Mesothelial cell of epicardium (in vitro differentiated cells): ENCODE results near the gene ATXN1. TPM values are rescaled to one million over a fixed set of nuclear protein-coding genes. Genes with fewer than 3 reads are reported as not detected.
A peak's percentile ranks its signal among the peaks of the same experiment; 100 is the strongest.

ENCODE experiments used
- DNase-seq, 2 experiments: peaks; one replicate each; pipeline ENCODE4 v3.0.0; 2021; ENCODE audit warnings: low spot score in 2 of 2; ENCODE audit not compliant: unreplicated experiment in 2 of 2
- H3K27ac Mint-ChIP-seq: 2 replicates; pipeline ENCODE4 v1.8.0; 2021; ENCODE audit warnings: mixed read lengths
- H3K27me3 Mint-ChIP-seq: 2 replicates; pipeline ENCODE4 v1.8.0; 2021; ENCODE audit warnings: low read depth, mixed read lengths
- H3K36me3 Mint-ChIP-seq: 2 replicates; pipeline ENCODE4 v1.8.0; 2021; ENCODE audit warnings: mixed read lengths
- H3K4me1 Mint-ChIP-seq: 2 replicates; pipeline ENCODE4 v1.8.0; 2021; ENCODE audit warnings: mixed read lengths
- H3K4me3 Mint-ChIP-seq: 2 replicates; pipeline ENCODE4 v1.8.0; 2021; ENCODE audit warnings: mild to moderate bottlenecking, moderate library complexity, mixed read lengths
- H3K9me3 Mint-ChIP-seq: 2 replicates; pipeline ENCODE4 v1.8.0; 2021; ENCODE audit warnings: mixed read lengths
- CTCF ChIP-seq: fragments of 200-600 bp; sonication (generic); IDR thresholded peaks from one replicate; pipeline ENCODE4 v1.5.0; 2021; ENCODE audit warnings: antibody characterized with exemption; ENCODE audit not compliant: unreplicated experiment
- total RNA-seq: library from RNA; stranded (reverse); gene quantifications from 3 replicates; pipeline ENCODE4 v1.2.1, GENCODE V29; 2021

The ATXN1 gene
- total RNA-seq, 1 donor from 2014 or later: 59.5 TPM

DNA sequence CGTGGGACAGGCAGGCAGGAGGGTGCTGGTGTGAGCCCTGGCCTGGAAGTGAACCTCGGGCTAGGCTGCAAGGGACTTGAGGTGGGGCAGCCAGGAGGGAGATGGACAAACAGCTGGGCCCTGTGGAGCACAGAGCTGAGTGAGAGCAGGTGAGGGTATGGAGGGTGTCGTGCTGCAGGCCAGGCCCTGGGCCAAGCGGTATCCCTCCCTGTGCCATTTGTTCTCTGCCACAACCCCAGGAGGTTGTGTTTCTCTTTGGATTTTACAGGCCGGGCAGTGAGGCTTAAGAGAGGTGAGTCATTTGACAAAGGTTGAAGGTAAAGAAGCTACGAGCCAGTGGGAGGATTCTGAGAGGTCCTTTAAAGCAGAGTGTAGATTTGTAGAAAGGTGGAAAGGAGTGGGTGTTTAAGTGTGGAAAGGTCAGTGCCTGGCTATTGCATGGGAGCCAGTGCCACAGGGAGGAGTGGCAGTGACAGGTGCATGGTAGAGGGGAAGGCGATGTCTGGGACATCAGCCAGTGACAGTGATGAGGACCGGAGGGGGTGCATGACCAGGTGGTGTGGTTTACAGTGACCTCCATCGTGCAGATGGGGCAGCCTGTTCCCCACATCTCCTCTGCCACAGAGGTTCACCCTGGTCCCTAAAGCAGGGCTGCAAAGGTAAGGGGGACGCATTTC lies 483.1 kb downstream of the ATXN1 start:
- no peaks in the 10 kb centered on the region for H3K9me3 Mint-ChIP-seq
- H3K4me1 Mint-ChIP-seq: peaks cover 29% of the 10 kb centered on the region
- H3K27ac Mint-ChIP-seq: no peak overlapping the region
- H3K27me3 Mint-ChIP-seq: peaks cover 7% of the 10 kb centered on the region
- H3K4me3 Mint-ChIP-seq: no peak overlapping the region
- no peak for DNase-seq
- H3K36me3 Mint-ChIP-seq: no peaks in the 10 kb centered on the region
- no peak for TF ChIP-seq CTCF

DNA sequence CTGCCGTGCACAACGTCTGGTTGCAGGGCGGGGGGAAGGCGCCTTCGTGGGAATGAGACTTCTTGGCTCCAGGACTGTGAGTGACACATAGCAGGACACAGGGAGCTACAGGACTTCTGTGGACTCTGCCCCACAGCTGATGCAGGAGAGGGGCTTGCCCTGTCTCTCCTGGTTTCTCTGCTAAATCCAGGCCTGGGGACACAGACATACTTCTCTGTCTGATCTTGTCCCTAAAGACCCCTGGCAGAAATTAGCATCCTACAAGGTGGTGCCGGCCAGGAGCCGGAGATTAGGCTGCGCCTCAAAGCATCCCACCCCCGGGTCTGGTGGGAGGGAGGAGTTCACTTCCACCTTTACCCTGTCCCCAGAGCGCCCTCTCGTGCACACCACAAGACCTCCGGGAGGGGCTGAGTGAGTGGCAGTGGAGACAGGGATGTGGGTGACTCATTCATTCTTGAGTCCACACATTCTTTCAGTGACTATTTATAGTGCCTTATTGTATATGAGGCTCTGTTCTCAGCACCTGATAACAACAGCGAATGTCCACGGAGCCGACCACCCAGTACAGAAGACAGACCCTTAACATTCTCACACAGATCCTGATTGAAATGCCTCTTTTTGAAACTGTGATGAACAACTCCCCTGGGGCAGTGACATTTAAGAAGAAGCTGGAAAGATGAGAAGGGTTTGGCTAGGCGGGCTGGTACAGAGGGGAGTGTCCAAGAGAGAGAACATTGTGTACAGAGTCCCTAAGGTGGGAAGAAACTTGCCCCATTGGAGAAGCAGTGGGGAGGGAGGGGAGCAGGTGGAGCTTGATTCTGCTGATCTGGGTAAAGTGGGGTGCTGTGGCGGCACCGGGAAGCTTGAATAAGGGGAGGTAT lies 483.9 kb downstream of the ATXN1 start:
- peaks cover 37% of the 10 kb centered on the region for H3K4me1 Mint-ChIP-seq

GRCh38 chr6:16274885-16275589 lies 486.2 kb downstream of the ATXN1 start:
- no peak overlapping the region for H3K27ac Mint-ChIP-seq
- peaks cover 37% of the 10 kb centered on the region for H3K4me1 Mint-ChIP-seq
- H3K27me3 Mint-ChIP-seq: peaks cover 12% of the 10 kb centered on the region
- H3K36me3 Mint-ChIP-seq: no peaks in the 10 kb centered on the region
- DNase-seq: no peak
- H3K4me3 Mint-ChIP-seq: no peak overlapping the region
- TF ChIP-seq CTCF: no peak
- no peaks in the 10 kb centered on the region for H3K9me3 Mint-ChIP-seq

More for the DNA sequence above, 483.9 kb downstream of the ATXN1 start:
- H3K4me3 Mint-ChIP-seq: no peak overlapping the region
- peak in 1 of 2 experiments; percentile 44 for DNase-seq
- peaks cover 7% of the 10 kb centered on the region for H3K27me3 Mint-ChIP-seq
- no peaks in the 10 kb centered on the region for H3K9me3 Mint-ChIP-seq
- H3K27ac Mint-ChIP-seq: peak overlapping the region; percentile 31
- TF ChIP-seq CTCF: no peak
- no peaks in the 10 kb centered on the region for H3K36me3 Mint-ChIP-seq

GRCh38 chr6:16274483-16274882 lies 486.8 kb downstream of the ATXN1 start:
- TF ChIP-seq CTCF: no peak
- DNase-seq: no peak
- peaks cover 12% of the 10 kb centered on the region for H3K27me3 Mint-ChIP-seq
- H3K27ac Mint-ChIP-seq: no peak overlapping the region
- no peaks in the 10 kb centered on the region for H3K36me3 Mint-ChIP-seq
- H3K9me3 Mint-ChIP-seq: no peaks in the 10 kb centered on the region
- peaks cover 37% of the 10 kb centered on the region for H3K4me1 Mint-ChIP-seq
- H3K4me3 Mint-ChIP-seq: no peak overlapping the region

DNA sequence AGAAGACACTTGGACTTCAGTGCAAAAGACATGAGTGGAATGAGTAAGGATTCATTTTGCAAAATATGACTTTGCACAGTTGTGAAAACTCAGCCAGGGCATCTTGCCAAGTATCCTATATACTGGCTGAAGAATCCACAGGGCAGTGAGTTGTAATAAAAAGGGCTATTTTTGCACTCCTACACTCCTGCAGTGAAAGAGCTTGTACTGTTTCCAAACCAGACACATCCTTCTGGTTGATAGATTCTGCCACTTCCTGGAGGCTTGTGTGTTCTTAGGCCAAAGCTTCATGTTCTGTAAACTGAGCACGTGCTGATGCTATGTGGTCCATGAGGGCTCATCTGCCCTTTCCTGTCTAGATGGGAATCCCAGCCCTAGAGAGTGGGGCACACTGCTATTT lies 488.0 kb downstream of the ATXN1 start:
- H3K9me3 Mint-ChIP-seq: no peaks in the 10 kb centered on the region
- DNase-seq: no peak

More for the DNA sequence above, 488.0 kb downstream of the ATXN1 start:
- Mint-ChIP-seq H3K36me3 (no peaks in the 10 kb centered on the region), H3K27ac (peak overlapping the region; percentile 69), H3K4me3 (no peak overlapping the region), H3K4me1 (peaks cover 37% of the 10 kb centered on the region), H3K27me3 (peaks cover 12% of the 10 kb centered on the region)
- TF ChIP-seq CTCF: no peak
